K562 (cell line): ENCODE data around the gene ATP5MC3. TPM values are rescaled to one million over a fixed set of nuclear protein-coding genes. Genes with fewer than 3 reads are reported as not detected.

Experiments used
- CHCHD3 ChIP-seq: fragments of 250-450 bp; sonication (Bioruptor Pico); IDR thresholded peaks from 2 replicates; pipeline ENCODE4 v2.1.2; 2022; ENCODE audit warnings: mild to moderate bottlenecking
- DPF2 ChIP-seq: fragments of 450-650 bp; IDR thresholded peaks from 2 replicates; pipeline ENCODE4 v1.6.1; 2016
- FOXK2 ChIP-seq, 2 experiments: fragments of 450-650 bp; IDR thresholded peaks in 1 of 2; conservative IDR thresholded peaks in 1 of 2; 2 replicates each; pipeline ENCODE4 v1.6.1; 2016; ENCODE audit warnings: low read depth in 2 of 2, mild to moderate bottlenecking in 1 of 2
- GTF2F1 ChIP-seq: IDR thresholded peaks from 2 replicates; pipeline ENCODE4 v1.6.1; 2011; ENCODE audit warnings: low read depth, low read length, improper control_type of control experiment
- HMG20B ChIP-seq: fragments of 250-450 bp; sonication (Bioruptor Pico); IDR thresholded peaks from 2 replicates; pipeline ENCODE4 v1.5.0; 2021; ENCODE audit warnings: mild to moderate bottlenecking
- HNRNPH1 ChIP-seq: fragments of 200-400 bp; formaldehyde crosslinking; optimal IDR thresholded peaks from 2 replicates; pipeline ENCODE3; 2017; ENCODE audit warnings: low read depth, mild to moderate bottlenecking, low read length, moderate library complexity
- MCM2 ChIP-seq: fragments of 450-650 bp; IDR thresholded peaks from 2 replicates; pipeline ENCODE4 v1.6.1; 2017; ENCODE audit warnings: low read depth, mild to moderate bottlenecking
- MIER1 ChIP-seq: fragments of 450-650 bp; IDR thresholded peaks from 2 replicates; pipeline ENCODE4 v1.6.1; 2016; ENCODE audit warnings: antibody characterized with exemption, mild to moderate bottlenecking, low read depth
- NR1H2 ChIP-seq: sonication (generic); formaldehyde crosslinking; IDR thresholded peaks from 2 replicates; pipeline ENCODE4 v1.4.0; 2020; ENCODE audit warnings: mild to moderate bottlenecking, missing genetic modification reagents
- RCOR1 ChIP-seq, 2 experiments: IDR thresholded peaks; 2 replicates each; pipeline ENCODE4 v1.6.1; 2012; ENCODE audit warnings: low read depth in 2 of 2, low read length in 2 of 2, borderline replicate concordance in 1 of 2, improper control_type of control experiment in 1 of 2
- ZNF384 ChIP-seq: IDR thresholded peaks from 2 replicates; pipeline ENCODE4 v1.6.1; 2012; ENCODE audit warnings: low read depth, low read length, improper control_type of control experiment
- ZNF561 ChIP-seq: fragments of 450-650 bp; formaldehyde crosslinking; conservative IDR thresholded peaks from 2 replicates; pipeline ENCODE4 v1.4.0; 2020; ENCODE audit warnings: mild to moderate bottlenecking, moderate library complexity
- ZNF780A ChIP-seq: fragments of 250-450 bp; sonication (Bioruptor Pico); IDR thresholded peaks from 2 replicates; pipeline ENCODE4 v1.5.0; 2021; ENCODE audit warnings: mild to moderate bottlenecking
- ZNF830 ChIP-seq: fragments of 250-450 bp; sonication (Bioruptor Pico); IDR thresholded peaks from 2 replicates; pipeline ENCODE4 v1.5.0; 2021; ENCODE audit warnings: mild to moderate bottlenecking
- ZSCAN29 ChIP-seq: fragments of 450-650 bp; IDR thresholded peaks from 2 replicates; pipeline ENCODE4 v1.6.1; 2017
- polyA plus RNA-seq, 8 experiments: library from polyadenylated mRNA; depleted of rRNA in 4 of 8; stranded (reverse) in 5 of 8; unstranded in 3 of 8; fragments of >200 nt; fragmentation: Nextera tagmentation in 2 of 8; fragmentation: Illumina TruSeq in 1 of 8; extraction: Ambion mirVana in 2 of 8; extraction: Trizol in 1 of 8; gene quantifications; 2 replicates each; pipeline versions ENCODE4 v1.2.1 to v1.2.3, GENCODE V29; 2011 to 2014; ENCODE audit warnings: inconsistent platforms in 1 of 8, missing spikeins in 1 of 8
- total RNA-seq, 7 experiments: library from RNA; depleted of rRNA in 6 of 7; stranded (reverse); fragments of >200 nt in 6 of 7; fragmentation: Illumina TruSeq in 2 of 7; extraction: Trizol in 2 of 7; gene quantifications; 2 replicates each; pipeline versions ENCODE4 v1.2.1 to v1.2.3, GENCODE V29; 2011 to 2021; ENCODE audit warnings: low replicate concordance in 1 of 7
- TF ChIP-seq, protein P1 (sequence below): fragments of 200-800 bp; sonication (Bioruptor generic); IDR thresholded peaks from 2 replicates; pipeline ENCODE4 v1.6.1; 2017; ENCODE audit warnings: missing genetic modification characterization, missing compliant biosample characterization
- TF ChIP-seq, protein P2 (sequence below): sonication (generic); formaldehyde crosslinking; IDR thresholded peaks from 2 replicates; pipeline ENCODE4 v1.8.1; 2023; ENCODE audit warnings: missing genetic modification reagents, mild to moderate bottlenecking, borderline replicate concordance
- TF ChIP-seq, protein P3 (sequence below): fragments of 250-450 bp; sonication (Bioruptor Pico); IDR thresholded peaks from 2 replicates; pipeline ENCODE4 v1.8.0; 2022; ENCODE audit warnings: inconsistent platforms
- TF ChIP-seq, protein P4 (sequence below): sonication (generic); formaldehyde crosslinking; IDR thresholded peaks from 2 replicates; pipeline ENCODE4 v1.8.0; 2022; ENCODE audit warnings: missing genetic modification reagents, mild to moderate bottlenecking, moderate library complexity, borderline replicate concordance

ATP5MC3 gene
- total and polyA plus RNA-seq, 9 of the 15 experiments (the other 6 are each of a cell fraction or from before 2014, with no cell fraction given): 423 to 2,565 (median 1,012) TPM

DNA sequence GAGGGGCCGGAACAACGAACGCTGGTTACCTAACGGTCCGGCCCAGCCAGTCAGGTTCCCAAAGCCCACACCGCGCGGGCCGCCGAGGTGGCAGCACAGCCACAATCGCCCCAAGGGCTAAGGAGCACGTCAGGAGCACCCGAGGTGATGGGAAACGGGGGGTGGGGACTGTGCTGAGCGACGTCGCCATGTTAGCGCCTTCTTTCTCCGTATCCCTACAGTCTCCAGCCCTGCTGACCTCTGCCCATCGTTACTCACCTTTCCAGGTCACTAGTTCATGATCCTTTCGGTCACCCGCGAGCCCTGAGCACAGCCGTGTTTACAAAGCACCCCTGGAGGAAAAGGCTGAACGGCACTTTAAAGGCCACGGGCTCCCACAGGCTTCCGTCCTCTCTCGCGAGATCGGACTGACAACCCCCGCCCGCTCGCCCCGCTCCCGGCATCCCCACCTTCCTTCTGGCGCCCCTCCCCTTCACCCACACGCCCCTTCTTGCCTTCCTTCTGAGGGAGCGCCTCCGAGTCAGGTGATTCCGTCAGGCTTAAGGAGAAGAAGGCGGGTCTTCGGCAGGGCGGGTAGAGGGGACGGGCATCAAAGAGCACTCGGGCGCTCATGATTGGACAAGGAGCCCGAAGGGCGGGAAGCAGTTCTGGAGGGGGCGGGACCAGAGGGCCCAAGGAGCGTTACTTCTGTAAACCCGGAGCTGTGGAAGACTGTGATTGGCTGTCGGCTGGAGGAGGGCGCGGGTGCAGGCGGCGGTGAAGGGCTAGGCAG, 13.5 kb downstream of the ATP5MC3 start, which contains the start of gene ATF2 (continued):
- TF ChIP-seq, protein P1, sequence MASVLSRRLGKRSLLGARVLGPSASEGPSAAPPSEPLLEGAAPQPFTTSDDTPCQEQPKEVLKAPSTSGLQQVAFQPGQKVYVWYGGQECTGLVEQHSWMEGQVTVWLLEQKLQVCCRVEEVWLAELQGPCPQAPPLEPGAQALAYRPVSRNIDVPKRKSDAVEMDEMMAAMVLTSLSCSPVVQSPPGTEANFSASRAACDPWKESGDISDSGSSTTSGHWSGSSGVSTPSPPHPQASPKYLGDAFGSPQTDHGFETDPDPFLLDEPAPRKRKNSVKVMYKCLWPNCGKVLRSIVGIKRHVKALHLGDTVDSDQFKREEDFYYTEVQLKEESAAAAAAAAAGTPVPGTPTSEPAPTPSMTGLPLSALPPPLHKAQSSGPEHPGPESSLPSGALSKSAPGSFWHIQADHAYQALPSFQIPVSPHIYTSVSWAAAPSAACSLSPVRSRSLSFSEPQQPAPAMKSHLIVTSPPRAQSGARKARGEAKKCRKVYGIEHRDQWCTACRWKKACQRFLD (CRISPR knock-in tag): no peak
- TF ChIP-seq ZNF384: no peak
- TF ChIP-seq ZNF830 (CRISPR knock-in tag): no peak; the same call in 1 of the 2 replicates
- TF ChIP-seq ZNF561 (CRISPR knock-in tag): no peak
- TF ChIP-seq HNRNPH1: no peak
- TF ChIP-seq, protein P2, sequence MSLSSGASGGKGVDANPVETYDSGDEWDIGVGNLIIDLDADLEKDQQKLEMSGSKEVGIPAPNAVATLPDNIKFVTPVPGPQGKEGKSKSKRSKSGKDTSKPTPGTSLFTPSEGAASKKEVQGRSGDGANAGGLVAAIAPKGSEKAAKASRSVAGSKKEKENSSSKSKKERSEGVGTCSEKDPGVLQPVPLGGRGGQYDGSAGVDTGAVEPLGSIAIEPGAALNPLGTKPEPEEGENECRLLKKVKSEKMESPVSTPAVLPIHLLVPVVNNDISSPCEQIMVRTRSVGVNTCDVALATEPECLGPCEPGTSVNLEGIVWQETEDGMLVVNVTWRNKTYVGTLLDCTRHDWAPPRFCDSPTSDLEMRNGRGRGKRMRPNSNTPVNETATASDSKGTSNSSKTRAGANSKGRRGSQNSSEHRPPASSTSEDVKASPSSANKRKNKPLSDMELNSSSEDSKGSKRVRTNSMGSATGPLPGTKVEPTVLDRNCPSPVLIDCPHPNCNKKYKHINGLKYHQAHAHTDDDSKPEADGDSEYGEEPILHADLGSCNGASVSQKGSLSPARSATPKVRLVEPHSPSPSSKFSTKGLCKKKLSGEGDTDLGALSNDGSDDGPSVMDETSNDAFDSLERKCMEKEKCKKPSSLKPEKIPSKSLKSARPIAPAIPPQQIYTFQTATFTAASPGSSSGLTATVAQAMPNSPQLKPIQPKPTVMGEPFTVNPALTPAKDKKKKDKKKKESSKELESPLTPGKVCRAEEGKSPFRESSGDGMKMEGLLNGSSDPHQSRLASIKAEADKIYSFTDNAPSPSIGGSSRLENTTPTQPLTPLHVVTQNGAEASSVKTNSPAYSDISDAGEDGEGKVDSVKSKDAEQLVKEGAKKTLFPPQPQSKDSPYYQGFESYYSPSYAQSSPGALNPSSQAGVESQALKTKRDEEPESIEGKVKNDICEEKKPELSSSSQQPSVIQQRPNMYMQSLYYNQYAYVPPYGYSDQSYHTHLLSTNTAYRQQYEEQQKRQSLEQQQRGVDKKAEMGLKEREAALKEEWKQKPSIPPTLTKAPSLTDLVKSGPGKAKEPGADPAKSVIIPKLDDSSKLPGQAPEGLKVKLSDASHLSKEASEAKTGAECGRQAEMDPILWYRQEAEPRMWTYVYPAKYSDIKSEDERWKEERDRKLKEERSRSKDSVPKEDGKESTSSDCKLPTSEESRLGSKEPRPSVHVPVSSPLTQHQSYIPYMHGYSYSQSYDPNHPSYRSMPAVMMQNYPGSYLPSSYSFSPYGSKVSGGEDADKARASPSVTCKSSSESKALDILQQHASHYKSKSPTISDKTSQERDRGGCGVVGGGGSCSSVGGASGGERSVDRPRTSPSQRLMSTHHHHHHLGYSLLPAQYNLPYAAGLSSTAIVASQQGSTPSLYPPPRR (CRISPR knock-in tag): peak; percentile 73; the same call in 1 of the 2 replicates
- TF ChIP-seq ZSCAN29: peak; percentile 10; the same call in 1 of the 2 replicates
- peak; percentile 72; the same call in 1 of the 2 replicates for TF ChIP-seq GTF2F1
- TF ChIP-seq MIER1: no peak
- no peak for TF ChIP-seq CHCHD3 (CRISPR knock-in tag)
- TF ChIP-seq ZNF780A: no peak
- TF ChIP-seq FOXK2 (conservative IDR thresholded peaks at IDR 0.05 in 1 of 2, IDR thresholded peaks at IDR 0.05 in 1 of 2; ENCODE audit: low read depth in 2 of 2): peak; percentile 97 to 98
- peak; percentile 95 for TF ChIP-seq NR1H2 (CRISPR knock-in tag)
- peak; percentile 60 for TF ChIP-seq DPF2
- TF ChIP-seq MCM2: no peak
- TF ChIP-seq, protein P3, sequence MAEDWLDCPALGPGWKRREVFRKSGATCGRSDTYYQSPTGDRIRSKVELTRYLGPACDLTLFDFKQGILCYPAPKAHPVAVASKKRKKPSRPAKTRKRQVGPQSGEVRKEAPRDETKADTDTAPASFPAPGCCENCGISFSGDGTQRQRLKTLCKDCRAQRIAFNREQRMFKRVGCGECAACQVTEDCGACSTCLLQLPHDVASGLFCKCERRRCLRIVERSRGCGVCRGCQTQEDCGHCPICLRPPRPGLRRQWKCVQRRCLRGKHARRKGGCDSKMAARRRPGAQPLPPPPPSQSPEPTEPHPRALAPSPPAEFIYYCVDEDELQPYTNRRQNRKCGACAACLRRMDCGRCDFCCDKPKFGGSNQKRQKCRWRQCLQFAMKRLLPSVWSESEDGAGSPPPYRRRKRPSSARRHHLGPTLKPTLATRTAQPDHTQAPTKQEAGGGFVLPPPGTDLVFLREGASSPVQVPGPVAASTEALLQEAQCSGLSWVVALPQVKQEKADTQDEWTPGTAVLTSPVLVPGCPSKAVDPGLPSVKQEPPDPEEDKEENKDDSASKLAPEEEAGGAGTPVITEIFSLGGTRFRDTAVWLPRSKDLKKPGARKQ (CRISPR knock-in tag): no peak
- TF ChIP-seq, protein P4, sequence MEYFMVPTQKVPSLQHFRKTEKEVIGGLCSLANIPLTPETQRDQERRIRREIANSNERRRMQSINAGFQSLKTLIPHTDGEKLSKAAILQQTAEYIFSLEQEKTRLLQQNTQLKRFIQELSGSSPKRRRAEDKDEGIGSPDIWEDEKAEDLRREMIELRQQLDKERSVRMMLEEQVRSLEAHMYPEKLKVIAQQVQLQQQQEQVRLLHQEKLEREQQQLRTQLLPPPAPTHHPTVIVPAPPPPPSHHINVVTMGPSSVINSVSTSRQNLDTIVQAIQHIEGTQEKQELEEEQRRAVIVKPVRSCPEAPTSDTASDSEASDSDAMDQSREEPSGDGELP (CRISPR knock-in tag): peak; percentile 95
- no peak for TF ChIP-seq HMG20B
- 0 out of 4 replicates have a peak, but pooled peaks of 1 of the 2 experiments have one; percentile 20 for TF ChIP-seq RCOR1 (IDR thresholded peaks at IDR 0.05; ENCODE audit: borderline replicate concordance in 1 of 2, low read depth in 2 of 2, low read length in 2 of 2)
